Parathyroid adenoma (tissue), 2 donors: Measurements from ENCODE around the gene PET117.

ENCODE experiments used
- H2AFZ ChIP-seq: fragments of 300-600 bp; sonication (generic); one replicate; pipeline ENCODE4 v1.7.0; 2017; ENCODE audit warnings: antibody characterized with exemption, mild to moderate bottlenecking
- H3K27ac ChIP-seq: fragments of 300-600 bp; sonication (generic); one replicate; pipeline ENCODE4 v1.7.0; 2017
- H3K27me3 ChIP-seq: fragments of 300-600 bp; sonication (generic); one replicate; pipeline ENCODE4 v1.7.0; 2017; ENCODE audit warnings: low read length; ENCODE audit not compliant: control insufficient read depth, insufficient read depth
- H3K36me3 ChIP-seq: fragments of 300-600 bp; sonication (generic); one replicate; pipeline ENCODE4 v1.7.0; 2017; ENCODE audit warnings: low read length; ENCODE audit not compliant: control insufficient read depth, insufficient read depth
- H3K4me1 ChIP-seq: fragments of 300-600 bp; sonication (generic); one replicate; pipeline ENCODE4 v1.7.0; 2017; ENCODE audit warnings: control low read depth
- H3K4me2 ChIP-seq: fragments of 300-600 bp; sonication (generic); one replicate; pipeline ENCODE4 v1.7.0; 2017; ENCODE audit warnings: low read length
- H3K4me3 ChIP-seq: fragments of 300-600 bp; sonication (generic); one replicate; pipeline ENCODE4 v1.7.0; 2017; ENCODE audit warnings: low read depth, low read length
- H3K79me2 ChIP-seq: fragments of 300-600 bp; sonication (generic); one replicate; pipeline ENCODE4 v1.7.0; 2017; ENCODE audit warnings: control low read depth
- H3K9ac ChIP-seq: fragments of 300-600 bp; sonication (generic); one replicate; pipeline ENCODE4 v1.7.0; 2017; ENCODE audit warnings: mild to moderate bottlenecking
- H3K9me3 ChIP-seq: fragments of 300-600 bp; sonication (generic); one replicate; pipeline ENCODE4 v1.7.0; 2017; ENCODE audit warnings: low read length; ENCODE audit not compliant: control insufficient read depth
- CTCF ChIP-seq: fragments of 300-600 bp; sonication (generic); IDR thresholded peaks from one replicate; pipeline ENCODE4 v1.7.0; 2017; ENCODE audit warnings: antibody characterized with exemption, mild to moderate bottlenecking
- donor health status: primary hyperparathyroidism.

PET117 gene

GRCh38 chr20:18166241-18166881 is 28.7 kb downstream of the PET117 start:
- H3K79me2 ChIP-seq, result peaks cover 3% of the 10 kb centered on the region
- no peaks in the 10 kb centered on the region for H3K27me3 ChIP-seq
- no peak for TF ChIP-seq CTCF
- H3K4me1 ChIP-seq, result no peaks in the 10 kb centered on the region
- H3K4me2 ChIP-seq, result no peak overlapping the region
- no peak overlapping the region for H3K9ac ChIP-seq
- H2AFZ ChIP-seq, result no peak overlapping the region
- H3K9me3 ChIP-seq, result no peaks in the 10 kb centered on the region
- no peaks in the 10 kb centered on the region for H3K36me3 ChIP-seq
- no peak overlapping the region for H3K27ac ChIP-seq
- no peak overlapping the region for H3K4me3 ChIP-seq

GRCh38 chr20:18166950-18167349 is 29.3 kb downstream of the PET117 start:
- Histone ChIP-seq H3K9me3 (no peaks in the 10 kb centered on the region), H3K4me1 (no peaks in the 10 kb centered on the region), H3K9ac (no peak overlapping the region), H3K79me2 (peaks cover 3% of the 10 kb centered on the region), H3K27ac (no peak overlapping the region), H3K27me3 (no peaks in the 10 kb centered on the region), H3K4me2 (no peak overlapping the region), H2AFZ (no peak overlapping the region), H3K4me3 (no peak overlapping the region), H3K36me3 (no peaks in the 10 kb centered on the region)
- no peak for TF ChIP-seq CTCF

- TF ChIP-seq CTCF, result no peak
- Histone ChIP-seq H3K79me2 (peaks cover 7% of the 10 kb centered on the region), H3K4me1 (no peaks in the 10 kb centered on the region), H3K4me2 (no peak overlapping the region), H3K27me3 (no peaks in the 10 kb centered on the region), H3K4me3 (no peak overlapping the region), H2AFZ (no peak overlapping the region), H3K9me3 (no peaks in the 10 kb centered on the region), H3K36me3 (no peaks in the 10 kb centered on the region), H3K27ac (no peak overlapping the region), H3K9ac (no peak overlapping the region)
Observed at GRCh38 chr20:18172379-18172778, 34.7 kb downstream of the PET117 start.

GRCh38 chr20:18174906-18175683 is 37.4 kb downstream of the PET117 start:
- Histone ChIP-seq H3K79me2 (peaks cover 7% of the 10 kb centered on the region), H3K27ac (no peak overlapping the region), H3K4me3 (no peak overlapping the region), H3K9me3 (no peaks in the 10 kb centered on the region), H3K36me3 (no peaks in the 10 kb centered on the region), H3K4me1 (no peaks in the 10 kb centered on the region), H3K4me2 (no peak overlapping the region), H2AFZ (no peak overlapping the region), H3K27me3 (no peaks in the 10 kb centered on the region), H3K9ac (no peak overlapping the region)
- no peak for TF ChIP-seq CTCF
